COR-L47 (cell line): Measurements from ENCODE around the gene GFRA3.
"Not testable (repeated sequence)": the region's sequence is repeated elsewhere in the genome, so short reads cannot be mapped to it uniquely, and the experiment has no call there.

Source experiments
- DNase-seq: peaks from one replicate; lab custom pipeline; 2025; lab: John Stamatoyannopoulos, UW

The GFRA3 gene

GRCh38 chr5:138274189-138274853 lies at the start of gene GFRA3:
Gene GFRA3 (minus strand): TSS chr5:138274621. CDS start chr5:138274424, 197 bp downstream.
- DNase-seq: no peak

GRCh38 chr5:138318211-138318610 lies 43.8 kb upstream of the GFRA3 start:
- not testable (repeated sequence) for DNase-seq

- no peak for DNase-seq
These were observed 41.9 kb upstream of the GFRA3 start for GRCh38 chr5:138316355-138316754.

- no peak for DNase-seq
These were observed 41.4 kb upstream of the GFRA3 start for GRCh38 chr5:138315751-138316278.

- peak; percentile 68 for DNase-seq
These were observed 31.4 kb upstream of the GFRA3 start for GRCh38 chr5:138305797-138306196.

GRCh38 chr5:138303372-138303771 lies 29.0 kb upstream of the GFRA3 start:
- no peak for DNase-seq

- no peak for DNase-seq
These were observed 14.9 kb upstream of the GFRA3 start for GRCh38 chr5:138289296-138289695.

- no peak for DNase-seq
These were observed 12.8 kb upstream of the GFRA3 start for GRCh38 chr5:138287246-138287645.

GRCh38 chr5:138282920-138283742 lies 8.7 kb upstream of the GFRA3 start:
- peak; percentile 58 for DNase-seq

- DNase-seq: no peak
These were observed 6.5 kb upstream of the GFRA3 start for GRCh38 chr5:138280915-138281314.

GRCh38 chr5:138276402-138277054 lies 2.1 kb upstream of the GFRA3 start:
- peak; percentile 63 for DNase-seq

- no peak for DNase-seq
These were observed 1.5 kb upstream of the GFRA3 start for GRCh38 chr5:138275895-138276294.

GRCh38 chr5:138275379-138275782 lies 960 bp upstream of the GFRA3 start:
- peak; percentile 64 for DNase-seq

- no peak for DNase-seq
These were observed 610 bp downstream of the GFRA3 start for GRCh38 chr5:138273834-138274188.

GRCh38 chr5:138272681-138273080 lies 1.7 kb downstream of the GFRA3 start:
- no peak for DNase-seq

GRCh38 chr5:138271281-138271680 lies 3.1 kb downstream of the GFRA3 start:
- DNase-seq: no peak

GRCh38 chr5:138264183-138264582 lies 10.2 kb downstream of the GFRA3 start:
- no peak for DNase-seq

- no peak for DNase-seq
These were observed 10.8 kb downstream of the GFRA3 start for GRCh38 chr5:138263581-138263980.

GRCh38 chr5:138258704-138259292 lies 15.6 kb downstream of the GFRA3 start:
- no peak for DNase-seq

GRCh38 chr5:138257583-138257982 lies 16.8 kb downstream of the GFRA3 start:
- DNase-seq: no peak

GRCh38 chr5:138252944-138253343 lies 21.5 kb downstream of the GFRA3 start:
- DNase-seq: no peak

- DNase-seq: not testable (repeated sequence)
These were observed 26.6 kb downstream of the GFRA3 start for GRCh38 chr5:138247800-138248199.
